Stimulated activated memory B cell treated with anti-CD40 and anti-IgM and Interleukin-4, amounts not matched to agents 10 μg/mL and 1 μg/mL and 100 μg/mL, for 72 hours (primary cell): ENCODE data around the gene MAP3K15.

Source experiments
- ATAC-seq: fragments of 150-1000 bp; cut with Tn5 transposase; 2 replicates; pipeline ENCODE4 v1.10.0; 2021
- H3K27ac Mint-ChIP-seq: one replicate; pipeline ENCODE4 v1.8.0; 2022; ENCODE audit warnings: mild to moderate bottlenecking, mixed read lengths
- H3K27me3 Mint-ChIP-seq: one replicate; pipeline ENCODE4 v1.8.0; 2022; ENCODE audit warnings: mixed read lengths
- H3K36me3 Mint-ChIP-seq: one replicate; pipeline ENCODE4 v1.8.0; 2022; ENCODE audit warnings: mixed read lengths
- H3K4me1 Mint-ChIP-seq: one replicate; pipeline ENCODE4 v1.8.0; 2022; ENCODE audit warnings: mixed read lengths
- H3K4me3 Mint-ChIP-seq: one replicate; pipeline ENCODE4 v1.8.0; 2022; ENCODE audit warnings: mild to moderate bottlenecking, moderate library complexity, mixed read lengths
- H3K9me3 Mint-ChIP-seq: one replicate; pipeline ENCODE4 v1.8.0; 2022; ENCODE audit warnings: mixed read lengths

MAP3K15 gene

DNA sequence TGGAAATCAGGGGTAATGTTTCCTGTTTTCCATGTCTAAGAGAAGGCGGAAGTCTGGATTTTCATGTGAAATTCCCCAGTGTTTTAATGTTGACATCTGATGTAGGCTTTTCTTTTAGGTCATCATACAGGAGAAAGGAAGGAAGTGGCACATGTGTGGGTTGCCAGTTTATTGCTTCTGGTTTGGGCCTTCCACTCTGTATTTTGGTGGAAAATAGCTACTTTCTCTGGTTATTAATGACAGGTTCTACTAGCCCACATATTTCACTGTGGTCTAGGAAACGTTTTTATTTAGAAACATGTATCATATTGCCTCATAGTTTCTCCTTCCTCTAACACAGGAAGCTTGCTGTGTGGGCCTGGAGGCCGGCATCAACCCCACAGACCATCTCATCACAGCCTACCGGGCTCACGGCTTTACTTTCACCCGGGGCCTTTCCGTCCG is 164.3 kb downstream of the MAP3K15 start:
- peaks cover 7% of the 10 kb centered on the region for H3K4me1 Mint-ChIP-seq
- H3K4me3 Mint-ChIP-seq, result no peak overlapping the region
- no peaks in the 10 kb centered on the region for H3K27me3 Mint-ChIP-seq
- H3K27ac Mint-ChIP-seq, result peak overlapping the region; percentile 66
- H3K9me3 Mint-ChIP-seq, result no peaks in the 10 kb centered on the region
- peak; percentile 78 for ATAC-seq
- peaks cover 19% of the 10 kb centered on the region for H3K36me3 Mint-ChIP-seq

DNA sequence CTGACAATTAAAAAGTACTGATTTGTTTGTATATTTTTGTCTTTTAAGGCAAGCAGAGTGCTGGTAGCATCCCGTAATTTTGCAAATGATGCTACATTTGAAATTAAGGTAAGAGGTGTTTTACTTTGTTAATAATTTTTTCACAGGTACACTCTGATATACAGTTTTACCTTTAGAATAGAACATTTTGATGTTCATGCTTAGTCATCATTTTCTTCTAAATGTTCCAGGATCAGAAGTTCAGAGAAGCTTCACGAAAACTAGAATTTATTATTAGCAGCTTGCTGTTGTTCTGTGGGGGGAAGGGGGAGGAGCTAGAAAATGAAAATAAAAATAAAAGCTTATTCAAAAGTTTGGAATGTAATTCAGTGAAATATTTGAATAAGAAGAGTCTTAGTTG is 166.0 kb downstream of the MAP3K15 start:
- peaks cover 15% of the 10 kb centered on the region for H3K36me3 Mint-ChIP-seq
- H3K27ac Mint-ChIP-seq, result no peak overlapping the region
- no peak overlapping the region for H3K4me3 Mint-ChIP-seq
- peaks cover 7% of the 10 kb centered on the region for H3K4me1 Mint-ChIP-seq
- H3K9me3 Mint-ChIP-seq, result no peaks in the 10 kb centered on the region
- H3K27me3 Mint-ChIP-seq, result no peaks in the 10 kb centered on the region
- no peak for ATAC-seq

GRCh38 chrX:19347916-19348315 is 167.4 kb downstream of the MAP3K15 start:
- Mint-ChIP-seq H3K9me3 (no peaks in the 10 kb centered on the region), H3K4me3 (no peak overlapping the region), H3K27ac (no peak overlapping the region), H3K36me3 (peaks cover 13% of the 10 kb centered on the region), H3K4me1 (peaks cover 7% of the 10 kb centered on the region), H3K27me3 (no peaks in the 10 kb centered on the region)
- ATAC-seq, result no peak

DNA sequence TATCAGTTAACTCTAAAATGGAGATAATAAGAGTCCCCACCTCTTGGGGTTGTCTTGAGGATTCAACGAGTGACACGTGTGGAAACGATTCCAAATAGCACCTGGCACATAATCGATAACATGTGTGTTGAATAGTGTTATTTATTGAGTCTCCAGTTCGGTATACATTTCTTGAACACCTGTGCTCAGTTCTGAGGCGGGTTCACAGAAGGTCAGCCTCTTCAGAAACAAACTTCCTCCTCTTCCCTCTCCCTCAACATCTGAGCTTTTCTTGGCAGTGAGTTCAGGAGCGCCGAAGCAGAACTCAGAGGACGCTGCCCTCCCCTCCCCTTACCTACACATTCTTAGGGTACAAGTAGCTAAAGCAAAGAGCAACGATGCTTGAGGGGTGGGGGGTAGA is 170.6 kb downstream of the MAP3K15 start:
- Mint-ChIP-seq H3K36me3 (no peaks in the 10 kb centered on the region), H3K9me3 (no peaks in the 10 kb centered on the region), H3K4me3 (peak overlapping the region; percentile 90), H3K4me1 (no peaks in the 10 kb centered on the region), H3K27ac (no peak overlapping the region), H3K27me3 (no peaks in the 10 kb centered on the region)
- no peak for ATAC-seq

DNA sequence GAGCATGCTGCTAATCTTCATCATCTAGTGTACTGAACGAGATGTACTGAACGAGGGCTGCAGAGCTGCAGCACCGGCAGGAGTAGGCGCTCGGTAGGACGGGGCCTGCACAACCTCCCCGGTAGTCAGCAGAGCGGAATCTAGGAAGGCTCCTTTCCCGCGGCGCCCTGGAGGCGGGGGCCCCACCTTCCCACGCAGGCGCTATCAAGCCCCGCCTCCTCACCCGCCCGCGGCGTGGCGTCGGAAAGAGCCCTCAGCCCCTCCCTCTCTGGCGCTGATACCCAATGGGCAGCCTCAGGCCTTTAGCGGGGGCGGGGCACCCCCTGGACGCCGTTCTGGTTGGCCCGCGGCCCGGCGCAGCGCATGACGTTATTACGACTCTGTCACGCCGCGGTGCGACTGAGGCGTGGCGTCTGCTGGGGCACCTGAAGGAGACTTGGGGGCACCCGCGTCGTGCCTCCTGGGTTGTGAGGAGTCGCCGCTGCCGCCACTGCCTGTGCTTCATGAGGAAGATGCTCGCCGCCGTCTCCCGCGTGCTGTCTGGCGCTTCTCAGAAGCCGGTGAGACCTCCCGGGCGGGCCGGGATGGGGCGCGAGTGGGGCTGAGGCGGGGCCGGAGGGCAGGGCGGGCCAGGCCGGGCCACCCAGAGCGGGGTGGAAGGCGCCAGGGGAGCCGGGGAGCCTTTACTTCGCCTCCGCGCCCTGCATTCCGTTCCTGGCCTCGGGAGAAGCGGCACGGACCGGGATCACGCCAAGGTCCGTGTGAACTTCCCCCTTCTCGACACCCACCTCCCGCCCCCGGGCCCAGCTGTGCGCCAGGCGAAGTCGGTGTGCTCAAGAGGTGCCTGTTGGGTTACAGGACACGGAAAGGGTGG is 171.5 kb downstream of the MAP3K15 start, which contains the start of gene PDHA1:
PDHA1 (plus strand) TSS at position 393 of the 874 bp plus-strand sequence; CDS start at position 504, 111 bp downstream.
- Mint-ChIP-seq H3K4me1 (no peaks in the 10 kb centered on the region), H3K9me3 (no peaks in the 10 kb centered on the region), H3K27ac (peak within 1 kb of the TSS; percentile 77), H3K27me3 (no peaks in the 10 kb centered on the region), H3K4me3 (peak within 1 kb of the TSS; percentile 90), H3K36me3 (no peaks in the 10 kb centered on the region)
- peak; percentile 100 for ATAC-seq

DNA sequence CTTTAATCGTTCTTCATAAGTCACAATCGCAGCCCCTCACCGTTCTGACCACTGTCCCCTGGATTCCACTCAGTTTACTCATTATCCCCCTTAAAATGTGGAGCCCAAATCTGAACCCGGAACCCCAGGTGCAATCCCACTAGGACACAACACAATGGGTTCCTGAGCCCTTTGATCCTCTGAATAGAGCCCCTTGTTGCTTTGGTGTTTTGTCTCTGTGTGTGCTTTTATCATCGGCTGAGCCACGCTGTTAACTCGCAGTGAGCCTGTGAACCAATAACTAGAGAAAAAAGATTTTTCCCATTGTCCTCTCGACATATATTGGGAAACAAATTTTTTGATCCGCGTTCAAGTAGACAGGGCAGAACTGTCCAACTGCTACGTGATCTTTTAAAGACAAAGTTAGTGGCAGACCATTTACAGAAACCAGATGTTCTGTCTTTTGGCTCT is 172.2 kb downstream of the MAP3K15 start:
- Mint-ChIP-seq H3K27ac (peak overlapping the region; percentile 77), H3K4me3 (peak overlapping the region; percentile 90)
- no peak for ATAC-seq

GRCh38 chrX:19342331-19342906 is 172.9 kb downstream of the MAP3K15 start:
- H3K27ac Mint-ChIP-seq, result no peak overlapping the region
- no peaks in the 10 kb centered on the region for H3K36me3 Mint-ChIP-seq
- no peak overlapping the region for H3K4me3 Mint-ChIP-seq
- ATAC-seq, result no peak
- no peaks in the 10 kb centered on the region for H3K4me1 Mint-ChIP-seq
- no peaks in the 10 kb centered on the region for H3K27me3 Mint-ChIP-seq
- no peaks in the 10 kb centered on the region for H3K9me3 Mint-ChIP-seq

More for the DNA sequence above, 172.2 kb downstream of the MAP3K15 start:
- Mint-ChIP-seq H3K27me3 (no peaks in the 10 kb centered on the region), H3K9me3 (no peaks in the 10 kb centered on the region), H3K36me3 (no peaks in the 10 kb centered on the region), H3K4me1 (no peaks in the 10 kb centered on the region)

- Mint-ChIP-seq H3K4me3 (no peak overlapping the region), H3K27ac (no peak overlapping the region), H3K27me3 (no peaks in the 10 kb centered on the region), H3K4me1 (no peaks in the 10 kb centered on the region), H3K9me3 (no peaks in the 10 kb centered on the region), H3K36me3 (no peaks in the 10 kb centered on the region)
- ATAC-seq, result no peak
Measured at GRCh38 chrX:19334945-19335626, 180.2 kb downstream of the MAP3K15 start.

DNA sequence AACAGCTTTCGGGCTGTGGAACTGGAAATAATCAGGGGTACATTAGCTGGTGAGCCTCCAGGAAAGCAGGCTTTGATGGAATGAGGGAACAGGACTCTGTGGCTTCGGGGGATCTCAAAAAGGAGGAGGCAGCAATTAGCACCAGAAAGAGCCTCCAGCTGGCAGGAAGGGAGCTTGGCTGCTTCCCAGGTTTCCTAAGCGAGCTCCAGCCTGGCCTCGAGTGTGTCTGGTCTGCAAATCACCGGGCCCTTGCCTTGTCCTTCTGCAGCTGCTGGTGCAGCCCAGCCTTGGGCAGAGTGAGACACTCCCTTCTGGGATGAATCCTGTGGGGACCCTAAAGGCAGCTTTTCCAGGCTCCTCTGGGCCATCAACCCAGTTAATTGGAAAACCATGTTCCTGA is 182.3 kb downstream of the MAP3K15 start:
- Mint-ChIP-seq H3K4me3 (no peak overlapping the region), H3K9me3 (no peaks in the 10 kb centered on the region), H3K4me1 (no peaks in the 10 kb centered on the region), H3K27me3 (no peaks in the 10 kb centered on the region), H3K27ac (no peak overlapping the region), H3K36me3 (no peaks in the 10 kb centered on the region)
- no peak for ATAC-seq

- ATAC-seq, result no peak
- Mint-ChIP-seq H3K4me3 (no peak overlapping the region), H3K9me3 (no peaks in the 10 kb centered on the region), H3K27me3 (no peaks in the 10 kb centered on the region), H3K4me1 (no peaks in the 10 kb centered on the region), H3K36me3 (no peaks in the 10 kb centered on the region), H3K27ac (no peak overlapping the region)
Measured at GRCh38 chrX:19331831-19332230, 183.5 kb downstream of the MAP3K15 start.

GRCh38 chrX:19326567-19326966 is 188.7 kb downstream of the MAP3K15 start:
- H3K27me3 Mint-ChIP-seq, result no peaks in the 10 kb centered on the region
- ATAC-seq, result no peak
- no peaks in the 10 kb centered on the region for H3K9me3 Mint-ChIP-seq
- H3K36me3 Mint-ChIP-seq, result no peaks in the 10 kb centered on the region
- H3K27ac Mint-ChIP-seq, result no peak overlapping the region
- H3K4me1 Mint-ChIP-seq, result no peaks in the 10 kb centered on the region
- H3K4me3 Mint-ChIP-seq, result no peak overlapping the region
